T-cell (primary cell): Measurements from ENCODE around the gene ILKAP. TPM values are rescaled to one million over a fixed set of nuclear protein-coding genes. Genes with fewer than 3 reads are reported as not detected.

Source experiments
- ATAC-seq, 4 experiments: fragments of 200-7000 bp in 3 of 4; fragments of 150-1000 bp in 1 of 4; cut with Tn5 transposase; replicated peaks in 1 of 4; 1 replicate in 3 of 4; 2 replicates in 1 of 4; pipeline ENCODE4 v1.10.0; 2021; ENCODE audit warnings: moderate library complexity in 3 of 4, mild to moderate bottlenecking in 2 of 4, moderate number of reproducible peaks in 1 of 4
- CTCF ChIA-PET, 2 donors: fragments of 300-600 bp; sonication (Branson Sonifier 250); formaldehyde crosslinking; loops; one replicate each; lab custom pipeline; 2022; ENCODE audit warnings: antibody characterized with exemption in 2 of 2; lab: Charles Lee
- POLR2A ChIA-PET, 2 donors: fragments of 300-600 bp; sonication (Branson Sonifier 250); formaldehyde crosslinking; loops; one replicate each; lab custom pipeline; 2022; ENCODE audit warnings: antibody characterized with exemption in 2 of 2; lab: Charles Lee
- DNase-seq, 35 experiments: peaks; one replicate each; pipeline versions ENCODE4 v3.0.0 to v3.0.0-alpha.2; 2013 to 2023
- H3K27ac ChIP-seq: one replicate; pipeline ENCODE4 v1.5.1; 2013; ENCODE audit warnings: low read length
- H3K27me3 ChIP-seq, 2 experiments: replicated peaks in 1 of 2; 1 replicate in 1 of 2; 2 replicates in 1 of 2; pipeline versions ENCODE4 v1.6.1 to v1.7.0; 2013; ENCODE audit warnings: low read length in 1 of 2, mixed read lengths in 1 of 2; ENCODE audit not compliant: control insufficient read depth in 2 of 2, insufficient read depth in 2 of 2; ENCODE audit errors: extremely low read depth in 1 of 2
- H3K36me3 ChIP-seq, 2 donors: 1 replicate in 1 of 2; 2 replicates in 1 of 2; pipeline versions ENCODE4 v1.6.1 to v1.7.0; 2013; ENCODE audit warnings: low read length in 1 of 2; ENCODE audit not compliant: control insufficient read depth in 2 of 2, insufficient read depth in 1 of 2; ENCODE audit errors: extremely low read depth in 1 of 2
- H3K4me1 ChIP-seq, 2 experiments: 1 replicate in 1 of 2; 2 replicates in 1 of 2; pipeline versions ENCODE4 v1.6.1 to v1.7.0; 2013; ENCODE audit warnings: low read length in 2 of 2, mixed read lengths in 1 of 2; ENCODE audit not compliant: insufficient read depth in 2 of 2, control insufficient read depth in 1 of 2; ENCODE audit errors: extremely low read depth in 1 of 2
- H3K4me3 ChIP-seq, 2 donors: 1 replicate in 1 of 2; 2 replicates in 1 of 2; pipeline versions ENCODE4 v1.5.1 to v1.7.0; 2013; ENCODE audit warnings: mild to moderate bottlenecking in 2 of 2, low read length in 1 of 2, moderate library complexity in 1 of 2; ENCODE audit not compliant: control insufficient read depth in 1 of 2; ENCODE audit errors: extremely low read depth in 1 of 2
- H3K9me3 ChIP-seq: 2 replicates; pipeline ENCODE4 v1.7.0; 2013
- H3K27ac Mint-ChIP-seq, 2 donors: one replicate each; pipeline ENCODE4 v1.8.0; 2020 to 2021; ENCODE audit warnings: mild to moderate bottlenecking in 2 of 2, mixed read lengths in 2 of 2
- H3K27me3 Mint-ChIP-seq, 2 donors: one replicate each; pipeline ENCODE4 v1.8.0; 2021 to 2022; ENCODE audit warnings: mixed read lengths in 2 of 2
- H3K36me3 Mint-ChIP-seq: one replicate; pipeline ENCODE4 v1.8.0; 2021; ENCODE audit warnings: mixed read lengths
- H3K4me1 Mint-ChIP-seq, 3 donors: one replicate each; pipeline ENCODE4 v1.8.0; 2020 to 2022; ENCODE audit warnings: mixed read lengths in 3 of 3, mild to moderate bottlenecking in 1 of 3
- H3K4me3 Mint-ChIP-seq, 3 donors: one replicate each; pipeline ENCODE4 v1.8.0; 2020 to 2022; ENCODE audit warnings: mild to moderate bottlenecking in 3 of 3, mixed read lengths in 3 of 3, moderate library complexity in 3 of 3
- H3K9me3 Mint-ChIP-seq, 3 donors: one replicate each; pipeline ENCODE4 v1.8.0; 2020 to 2022; ENCODE audit warnings: mixed read lengths in 3 of 3
- WGBS: methylation state at CpG from one replicate; pipeline ENCODE4 v1.1.5; 2013; ENCODE audit warnings: missing lambda C conversion rate; ENCODE audit not compliant: insufficient coverage; 5-methylcytosine and 5-hydroxymethylcytosine counted together
- total RNA-seq, 35 experiments: library from RNA in 6 of 35; stranded (reverse) in 6 of 35; fragments of 120-200 nt in 1 of 35; gene quantifications; one replicate each; pipeline versions ENCODE4 v1.2.1 to v1.2.4 and lab custom pipeline; 2013 to 2026

The ILKAP gene
- total RNA-seq, 5 donors from 2014 or later (not counting 1 experiment from before 2014, with no cell fraction given), result 72.8 to 120 (median 76.3) TPM

GRCh38 chr2:238169048-238169707 lies 34.3 kb downstream of the ILKAP start:
- no peak overlapping the region for H3K4me3 Mint-ChIP-seq
- WGBS, result no CpG with 5 or more reads among the region's 6 CpGs
- peaks cover 7 to 15% of the 10 kb centered on the region in 2 donors for H3K27me3 Mint-ChIP-seq
- H3K4me3 ChIP-seq, result no peak overlapping the region
- CTCF ChIA-PET, result interaction anchor here (0.6 to 1.0 kb wide), 3 partner anchors 14 to 94 kb away, joined by 3 read pairs; no protein-coding TSS in a partner anchor
- H3K9me3 ChIP-seq, result no peaks in the 10 kb centered on the region
- H3K36me3 ChIP-seq, result peaks cover 12 to 57% of the 10 kb centered on the region in 2 donors
- H3K4me1 ChIP-seq, result no peaks in the 10 kb centered on the region
- H3K27me3 ChIP-seq, result peaks cover 0 to 13% of the 10 kb centered on the region in 2 experiments
- ATAC-seq, result no peak
- no peak overlapping the region for H3K27ac ChIP-seq
- peak overlapping the region in 1 of 2 donors; percentile 28 for H3K27ac Mint-ChIP-seq
- H3K36me3 Mint-ChIP-seq, result peaks cover 46% of the 10 kb centered on the region
- POLR2A ChIA-PET, result interaction anchor here in 1 of 2 donors (0.5 kb wide), 1 partner anchor 26 kb away, joined by 3 read pairs; no protein-coding TSS in a partner anchor
- peaks cover 6 to 8% (median 7%) of the 10 kb centered on the region in 3 donors for H3K4me1 Mint-ChIP-seq
- no peak for DNase-seq
- no peaks in the 10 kb centered on the region for H3K9me3 Mint-ChIP-seq

- ATAC-seq, result no peak
- Histone ChIP-seq H3K27ac (no peak overlapping the region), H3K4me3 (no peak overlapping the region), H3K9me3 (no peaks in the 10 kb centered on the region), H3K36me3 (peaks cover 12 to 50% of the 10 kb centered on the region in 2 donors), H3K27me3 (peaks cover 0 to 14% of the 10 kb centered on the region in 2 experiments), H3K4me1 (no peaks in the 10 kb centered on the region)
- Mint-ChIP-seq H3K36me3 (peaks cover 40% of the 10 kb centered on the region), H3K27me3 (peaks cover 7 to 15% of the 10 kb centered on the region in 2 donors), H3K4me1 (peaks cover 6 to 8% (median 7%) of the 10 kb centered on the region in 3 donors), H3K27ac (peak overlapping the region in 1 of 2 donors; percentile 28), H3K4me3 (no peak overlapping the region), H3K9me3 (no peaks in the 10 kb centered on the region)
- DNase-seq, result no peak
- POLR2A ChIA-PET, result no interaction called here
- 100% methylated on average over 5 of the region's 13 CpGs for WGBS
- CTCF ChIA-PET, result no interaction called here
Measured at GRCh38 chr2:238168196-238169047, 35.1 kb downstream of the ILKAP start.

- Histone ChIP-seq H3K36me3 (peaks cover 12 to 43% of the 10 kb centered on the region in 2 donors), H3K4me3 (no peak overlapping the region), H3K27me3 (peaks cover 0 to 20% of the 10 kb centered on the region in 2 experiments), H3K27ac (no peak overlapping the region), H3K4me1 (no peaks in the 10 kb centered on the region), H3K9me3 (no peaks in the 10 kb centered on the region)
- no peak for ATAC-seq
- ChIA-PET POLR2A (no interaction called here), CTCF (no interaction called here)
- Mint-ChIP-seq H3K27me3 (peaks cover 7 to 15% of the 10 kb centered on the region in 2 donors), H3K4me3 (no peak overlapping the region), H3K27ac (no peak overlapping the region), H3K36me3 (peaks cover 33% of the 10 kb centered on the region), H3K9me3 (no peaks in the 10 kb centered on the region), H3K4me1 (peaks cover 6 to 8% (median 7%) of the 10 kb centered on the region in 3 donors)
- WGBS, result 90% methylated on average over 6 of the region's 8 CpGs
- DNase-seq, result no peak
Measured at GRCh38 chr2:238167761-238168160, 35.7 kb downstream of the ILKAP start.

GRCh38 chr2:238167344-238167715 lies 36.2 kb downstream of the ILKAP start:
- Histone ChIP-seq H3K27me3 (peaks cover 0 to 25% of the 10 kb centered on the region in 2 experiments), H3K4me3 (no peak overlapping the region), H3K27ac (no peak overlapping the region), H3K9me3 (no peaks in the 10 kb centered on the region), H3K4me1 (no peaks in the 10 kb centered on the region), H3K36me3 (peaks cover 9 to 39% of the 10 kb centered on the region in 2 donors)
- ATAC-seq, result no peak
- Mint-ChIP-seq H3K36me3 (peaks cover 29% of the 10 kb centered on the region), H3K9me3 (no peaks in the 10 kb centered on the region), H3K4me3 (no peak overlapping the region), H3K27ac (no peak overlapping the region), H3K27me3 (peaks cover 7 to 15% of the 10 kb centered on the region in 2 donors), H3K4me1 (peaks cover 6 to 8% (median 7%) of the 10 kb centered on the region in 3 donors)
- DNase-seq, result no peak
- ChIA-PET CTCF (no interaction called here), POLR2A (no interaction called here)
- WGBS, result 92% methylated on average over 7 of the region's 7 CpGs

- peak in 2 of 4 experiments; percentile 9 to 10 for ATAC-seq
- Mint-ChIP-seq H3K4me3 (no peak overlapping the region), H3K9me3 (no peaks in the 10 kb centered on the region), H3K27me3 (peaks cover 7 to 15% of the 10 kb centered on the region in 2 donors), H3K36me3 (peaks cover 26% of the 10 kb centered on the region), H3K27ac (no peak overlapping the region), H3K4me1 (peaks cover 6 to 8% (median 7%) of the 10 kb centered on the region in 3 donors)
- CTCF ChIA-PET, result no interaction called here
- POLR2A ChIA-PET, result no interaction called here
- no peak for DNase-seq
- H3K27me3 ChIP-seq, result peaks cover 0 to 30% of the 10 kb centered on the region in 2 experiments
- 93% methylated on average over 22 of the region's 24 CpGs for WGBS
- no peaks in the 10 kb centered on the region for H3K4me1 ChIP-seq
- H3K27ac ChIP-seq, result no peak overlapping the region
- H3K9me3 ChIP-seq, result no peaks in the 10 kb centered on the region
- H3K36me3 ChIP-seq, result peaks cover 7 to 32% of the 10 kb centered on the region in 2 donors
- no peak overlapping the region for H3K4me3 ChIP-seq
Measured at GRCh38 chr2:238166391-238167343, 36.8 kb downstream of the ILKAP start.
